Cardiac fibroblast (primary cell): ENCODE data around the gene ZNF574.

ENCODE experiments used
- DNase-seq, 2 donors: peaks; one replicate each; pipeline versions ENCODE4 v3.0.0 to v3.0.0-alpha.2; 2010; ENCODE audit warnings: low read depth in 2 of 2
- H3K4me3 ChIP-seq, 2 donors: replicated peaks in 1 of 2; 1 replicate in 1 of 2; 2 replicates in 1 of 2; pipeline ENCODE4 v1.5.1; 2011; ENCODE audit warnings: low read depth in 2 of 2, low read length in 2 of 2, mild to moderate bottlenecking in 2 of 2, moderate library complexity in 1 of 2
- CTCF ChIP-seq: IDR thresholded peaks from one replicate; pipeline ENCODE4 v1.5.1; 2011; ENCODE audit warnings: low read depth, mild to moderate bottlenecking, low read length, inconsistent platforms

ZNF574 gene

GRCh38 chr19:42111811-42112210 lies 35.8 kb downstream of the ZNF574 start:
- H3K4me3 ChIP-seq = no peak overlapping the region
- DNase-seq = peak in 1 of 2 donors; percentile 68
- peak; percentile 1 for TF ChIP-seq CTCF

GRCh38 chr19:42113641-42114348 lies 37.8 kb downstream of the ZNF574 start:
- H3K4me3 ChIP-seq = peak overlapping the region in 1 of 2 donors; percentile 26
- DNase-seq = peak; percentile 92 to 99
- peak; percentile 15 for TF ChIP-seq CTCF

- DNase-seq = no peak
- H3K4me3 ChIP-seq = peak overlapping the region in 1 of 2 donors; percentile 26
- TF ChIP-seq CTCF = no peak
Measured at GRCh38 chr19:42114412-42114811, 38.4 kb downstream of the ZNF574 start.

GRCh38 chr19:42115219-42115618 lies 39.3 kb downstream of the ZNF574 start:
- no peak overlapping the region for H3K4me3 ChIP-seq
- peak in 1 of 2 donors; percentile 33 for DNase-seq
- no peak for TF ChIP-seq CTCF

- H3K4me3 ChIP-seq = no peak overlapping the region
- no peak for DNase-seq
Measured at GRCh38 chr19:42115705-42116104, 39.7 kb downstream of the ZNF574 start.

GRCh38 chr19:42116308-42117075 lies 40.5 kb downstream of the ZNF574 start:
- H3K4me3 ChIP-seq = no peak overlapping the region
- DNase-seq = no peak
- TF ChIP-seq CTCF = peak; percentile 25

More at GRCh38 chr19:42115705-42116104, 39.7 kb downstream of the ZNF574 start:
- TF ChIP-seq CTCF = no peak
